ENCODE measurements around the gene CAPN15. TPM values are rescaled to one million over a fixed set of nuclear protein-coding genes. Genes with fewer than 3 reads are reported as not detected.
"Not testable (repeated sequence)": the region's sequence is repeated elsewhere in the genome, so short reads cannot be mapped to it uniquely, and the experiment has no call there.

Gene CAPN15
- total RNA-seq: 81.8 and 141 TPM in 2 replicates
- 22.2 TPM for polyA plus RNA-seq (2012)

- peak; percentile 94 for DNase-seq (ENCODE audit: low read depth)
These were observed at the start of gene CAPN15 for GRCh38 chr16:527015-527903. TSS of gene CAPN15 (plus strand) at chr16:527712. CDS start at chr16:546839, 19,127 bp downstream.

- not testable (repeated sequence) for DNase-seq (ENCODE audit: low read depth)
These were observed 49.2 kb upstream of the CAPN15 start for GRCh38 chr16:478287-478686.

DNA sequence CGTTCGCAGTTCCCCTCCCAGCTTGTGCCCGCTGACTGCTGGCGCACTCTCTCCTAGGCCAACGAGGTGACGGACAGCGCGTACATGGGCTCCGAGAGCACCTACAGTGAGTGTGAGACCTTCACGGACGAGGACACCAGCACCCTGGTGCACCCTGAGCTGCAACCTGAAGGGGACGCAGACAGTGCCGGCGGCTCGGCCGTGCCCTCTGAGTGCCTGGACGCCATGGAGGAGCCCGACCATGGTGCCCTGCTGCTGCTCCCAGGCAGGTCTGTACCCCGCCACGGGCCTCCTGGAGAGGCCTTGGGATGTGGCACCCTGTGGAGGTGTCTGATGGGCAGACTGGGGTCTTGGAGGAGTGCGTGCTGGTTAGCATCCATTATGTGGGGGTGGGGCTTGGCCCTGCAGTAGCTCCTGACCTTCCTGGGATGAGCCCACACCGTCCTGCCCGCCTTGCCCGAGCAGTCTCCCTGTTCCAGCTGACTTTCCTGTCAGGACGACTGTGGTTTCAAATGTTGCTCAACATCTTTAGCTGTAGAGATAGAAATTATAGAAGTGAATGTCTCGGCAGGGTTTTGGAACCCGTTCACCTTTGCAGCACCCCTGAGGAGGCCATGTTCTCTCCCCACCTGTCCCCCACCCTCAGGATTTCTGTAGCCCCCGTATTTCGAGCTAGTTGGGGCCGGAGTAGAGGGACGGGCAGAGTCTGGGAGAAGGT lies 44.9 kb upstream of the CAPN15 start:
- DNase-seq (ENCODE audit: low read depth): no peak

DNA sequence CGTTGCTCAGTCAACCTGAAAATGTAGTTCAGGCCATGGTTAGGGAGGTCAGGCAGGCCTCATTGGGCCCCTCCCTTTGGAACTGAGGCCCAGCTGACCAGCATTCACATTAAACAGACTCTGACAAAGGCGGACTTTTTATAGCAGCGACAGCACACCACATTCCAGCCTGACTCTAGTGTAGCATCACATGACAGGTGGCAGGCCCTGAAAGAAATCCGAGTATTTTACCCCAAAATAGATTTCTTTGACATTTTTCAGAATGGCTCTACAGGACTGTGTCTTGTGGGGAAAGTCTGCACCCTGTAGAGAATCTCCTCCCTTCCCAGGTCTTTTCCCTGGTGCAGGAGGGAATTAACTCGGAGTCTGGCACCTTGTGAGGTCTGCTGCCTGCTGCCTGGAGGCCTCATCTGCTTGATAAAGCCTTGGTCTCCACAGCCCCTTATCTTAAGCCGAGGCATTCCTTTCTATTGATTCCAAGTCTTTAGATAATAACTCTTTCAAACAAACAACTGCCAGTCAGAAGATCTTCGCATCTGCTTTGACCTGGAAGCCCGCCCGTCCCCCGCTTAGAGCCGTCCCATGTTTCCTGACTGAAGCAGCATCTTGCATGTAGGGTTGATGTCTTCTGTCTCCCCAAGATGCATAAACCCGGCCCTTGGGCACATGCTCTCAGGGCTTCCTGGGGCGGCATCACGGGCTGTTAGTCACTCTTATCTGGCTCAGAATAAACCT lies 44.0 kb upstream of the CAPN15 start:
- peak; percentile 74 for DNase-seq (ENCODE audit: low read depth)

DNA sequence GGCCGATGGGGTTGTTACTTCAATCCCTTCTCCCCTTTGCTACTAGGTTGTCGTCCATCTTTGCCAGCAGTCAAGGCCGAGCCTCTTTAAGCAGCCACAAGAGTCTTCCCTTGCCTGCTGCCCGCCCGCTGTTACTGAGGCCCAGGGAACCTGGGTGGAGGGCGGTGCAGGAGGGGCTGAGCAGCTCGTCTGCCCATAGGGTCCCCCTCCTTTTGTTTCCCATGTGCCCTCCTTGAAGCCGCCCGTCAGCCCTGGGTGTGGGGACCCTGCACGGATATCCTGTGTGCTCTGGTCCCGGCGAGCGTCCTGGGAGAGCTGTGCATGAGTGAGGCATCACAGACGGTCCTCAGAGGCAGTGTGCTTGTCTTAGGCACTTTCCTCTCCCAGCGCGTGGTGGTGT lies 37.9 kb upstream of the CAPN15 start:
- no peak for DNase-seq (ENCODE audit: low read depth)

DNA sequence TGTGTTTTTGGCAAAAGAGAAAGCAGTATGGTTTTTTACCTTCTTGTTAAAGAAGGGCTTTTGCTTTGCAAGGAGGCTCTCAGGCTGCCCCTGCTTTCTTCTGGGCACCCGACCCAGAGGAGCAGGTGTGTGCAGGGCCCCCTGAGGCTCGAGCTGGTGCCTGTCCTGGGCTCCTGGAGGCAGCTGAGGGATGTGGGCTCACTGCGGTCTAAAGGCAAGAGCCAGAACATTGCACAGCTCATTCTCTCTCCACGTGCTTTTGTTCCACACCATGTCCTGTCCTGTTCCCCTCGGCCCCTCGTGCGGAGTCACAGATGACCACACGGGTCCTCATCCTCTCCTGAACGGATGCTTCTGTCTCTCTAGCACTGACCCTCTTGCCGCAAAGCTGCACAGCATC lies 36.7 kb upstream of the CAPN15 start:
- DNase-seq (ENCODE audit: low read depth): no peak

GRCh38 chr16:491220-491919 lies 36.1 kb upstream of the CAPN15 start:
- DNase-seq (ENCODE audit: low read depth): no peak

- no peak for DNase-seq (ENCODE audit: low read depth)
These were observed 35.2 kb upstream of the CAPN15 start for GRCh38 chr16:492211-492875.

- DNase-seq (ENCODE audit: low read depth): not testable (repeated sequence)
These were observed 32.8 kb upstream of the CAPN15 start for GRCh38 chr16:494676-495075.

GRCh38 chr16:495127-495748 lies 32.3 kb upstream of the CAPN15 start:
- DNase-seq (ENCODE audit: low read depth): peak; percentile 37

GRCh38 chr16:496097-496886 lies 31.2 kb upstream of the CAPN15 start:
- DNase-seq (ENCODE audit: low read depth): no peak

DNA sequence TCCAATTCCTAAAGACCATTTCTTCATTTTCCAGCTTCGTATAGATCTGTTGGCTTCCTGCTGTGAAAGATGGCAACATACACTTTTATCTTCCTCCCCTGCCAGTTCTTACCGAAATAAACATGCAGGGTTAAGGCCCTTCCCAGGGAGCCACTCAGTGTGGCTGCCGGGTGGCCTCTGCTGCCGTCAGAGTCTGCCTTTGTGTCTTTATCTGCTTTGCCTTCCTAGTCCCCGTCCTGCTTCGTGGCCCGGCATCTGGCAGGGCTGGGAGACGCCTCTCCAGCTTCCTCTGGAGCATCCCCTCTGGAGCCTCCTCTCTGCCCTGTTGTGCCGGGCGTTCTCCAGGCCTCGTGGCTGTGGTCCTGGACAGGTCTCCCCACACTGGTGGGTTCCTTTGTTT lies 30.3 kb upstream of the CAPN15 start:
- no peak for DNase-seq (ENCODE audit: low read depth)

DNA sequence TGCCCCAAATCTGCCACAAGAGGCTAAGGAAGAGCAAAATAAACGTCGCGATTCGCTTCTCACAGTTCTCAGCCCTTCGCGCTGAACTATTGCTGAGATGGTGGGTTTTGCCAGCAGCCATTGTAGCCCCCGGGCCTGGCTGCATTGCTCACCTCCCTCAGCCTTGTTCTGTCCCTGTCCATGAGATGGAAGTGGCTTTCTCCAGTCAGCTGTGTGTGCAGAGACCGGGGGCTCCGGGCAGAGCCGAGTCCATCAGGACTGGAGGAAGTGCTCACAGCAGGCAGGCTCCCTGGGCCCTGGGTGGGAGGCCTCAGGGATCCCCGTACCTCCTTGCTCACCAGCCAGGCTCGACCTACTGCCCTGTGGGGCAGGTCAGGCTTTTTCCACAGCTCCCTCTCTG lies 27.6 kb upstream of the CAPN15 start:
- no peak for DNase-seq (ENCODE audit: low read depth)

GRCh38 chr16:500709-501108 lies 26.8 kb upstream of the CAPN15 start:
- no peak for DNase-seq (ENCODE audit: low read depth)

GRCh38 chr16:502179-502943 lies 25.2 kb upstream of the CAPN15 start:
- DNase-seq (ENCODE audit: low read depth): no peak

- DNase-seq (ENCODE audit: low read depth): no peak
These were observed 24.1 kb upstream of the CAPN15 start for GRCh38 chr16:503150-504071.

- DNase-seq (ENCODE audit: low read depth): no peak
These were observed 21.9 kb upstream of the CAPN15 start for GRCh38 chr16:505479-506245.

All from myocyte (in vitro differentiated cells).